Gastrocnemius medialis (tissue), 4 donors: ENCODE results near the gene ZBTB4. TPM values are rescaled to one million over a fixed set of nuclear protein-coding genes. Genes with fewer than 3 reads are reported as not detected.

Experiments
- ATAC-seq, 2 donors: fragments of 150-250 bp; one replicate each; pipeline ENCODE4 v1.9.1; 2016
- DNase-seq, 2 donors: peaks; one replicate each; pipeline ENCODE4 v3.0.0-alpha.2; 2019
- H3K27ac ChIP-seq, 4 donors: fragments of 200-600 bp; sonication (generic); 1 replicate in 1 of 4; 2 replicates in 3 of 4; pipeline ENCODE4 v1.5.1; 2016 to 2018; ENCODE audit warnings: mild to moderate bottlenecking in 2 of 4, moderate library complexity in 1 of 4
- H3K27me3 ChIP-seq, 3 donors: fragments of 200-600 bp; sonication (generic) in 2 of 3; 1 replicate in 1 of 3; 2 replicates in 2 of 3; pipeline versions ENCODE4 v1.5.1 to v1.6.0; 2016 to 2019; ENCODE audit warnings: mild to moderate bottlenecking in 1 of 3, moderate library complexity in 1 of 3
- H3K36me3 ChIP-seq, 2 donors: fragments of 200-600 bp; sonication (generic) in 1 of 2; one replicate each; pipeline ENCODE4 v1.5.1; 2017 to 2018
- H3K4me1 ChIP-seq, 2 donors: fragments of 200-600 bp; sonication (generic) in 1 of 2; one replicate each; pipeline ENCODE4 v1.5.1; 2016 to 2017; ENCODE audit warnings: mild to moderate bottlenecking in 2 of 2
- H3K4me3 ChIP-seq, 4 donors: fragments of 200-600 bp; sonication (generic) in 3 of 4; 1 replicate in 1 of 4; 2 replicates in 3 of 4; pipeline ENCODE4 v1.5.1; 2016 to 2019; ENCODE audit warnings: mild to moderate bottlenecking in 2 of 4
- H3K9me3 ChIP-seq, 3 donors: fragments of 200-600 bp; sonication (generic) in 2 of 3; 1 replicate in 1 of 3; 2 replicates in 2 of 3; pipeline ENCODE4 v1.5.1; 2016 to 2019
- CTCF ChIP-seq, 5 experiments: fragments of 450-650 bp in 3 of 5; fragments of 200-600 bp in 2 of 5; sonication (generic) in 2 of 5; IDR thresholded peaks in 4 of 5; conservative IDR thresholded peaks in 1 of 5; 1 replicate in 4 of 5; 2 replicates in 1 of 5; pipeline ENCODE4 v1.5.1; 2016 to 2019; ENCODE audit warnings: antibody characterized with exemption in 5 of 5, mild to moderate bottlenecking in 3 of 5, moderate library complexity in 3 of 5
- POLR2A ChIP-seq, 2 donors: fragments of 450-650 bp; IDR thresholded peaks; one replicate each; pipeline ENCODE4 v1.6.1; 2017; ENCODE audit warnings: antibody characterized with exemption in 2 of 2, mild to moderate bottlenecking in 2 of 2, moderate library complexity in 2 of 2
- in situ Hi-C, 4 donors: fragments of 200-750 bp; cut with MboI; loops; one replicate each; pipeline versions ENCODE4 v1.15.0 to v1.8.0; 2017; ENCODE audit warnings: low sequenced_read_pairs in 4 of 4
- intact Hi-C: fragments of 100-400 bp; cut with DNase I; formaldehyde crosslinking; loops from one replicate; pipeline ENCODE4 v1.15.1; 2023; ENCODE audit warnings: low total_unique reads
- total RNA-seq, 4 donors: library from RNA; depleted of rRNA; stranded (reverse); fragments of >200 nt; gene quantifications; one replicate each; pipeline versions ENCODE4 v1.1.0 to v1.2.3, GENCODE V29; 2016

Gene ZBTB4
- total RNA-seq, 4 donors from 2014 or later, result 24.2 to 43.1 (median 31.2) TPM

GRCh38 chr17:7417056-7417655, 62.3 kb downstream of the ZBTB4 start:
- Histone ChIP-seq H3K9me3 (no peaks in the 10 kb centered on the region), H3K4me3 (no peak overlapping the region), H3K27me3 (no peaks in the 10 kb centered on the region), H3K27ac (no peak overlapping the region), H3K4me1 (no peaks in the 10 kb centered on the region), H3K36me3 (no peaks in the 10 kb centered on the region)
- DNase-seq, result no peak
- intact Hi-C loops (no loop called here), in situ Hi-C loops (no loop called here)
- ATAC-seq, result no peak
- TF ChIP-seq POLR2A (IDR thresholded peaks at IDR 0.05), result no peak
- TF ChIP-seq CTCF (IDR thresholded peaks at IDR 0.05 in 4 of 5, conservative IDR thresholded peaks at IDR 0.05 in 1 of 5), result no peak

DNA sequence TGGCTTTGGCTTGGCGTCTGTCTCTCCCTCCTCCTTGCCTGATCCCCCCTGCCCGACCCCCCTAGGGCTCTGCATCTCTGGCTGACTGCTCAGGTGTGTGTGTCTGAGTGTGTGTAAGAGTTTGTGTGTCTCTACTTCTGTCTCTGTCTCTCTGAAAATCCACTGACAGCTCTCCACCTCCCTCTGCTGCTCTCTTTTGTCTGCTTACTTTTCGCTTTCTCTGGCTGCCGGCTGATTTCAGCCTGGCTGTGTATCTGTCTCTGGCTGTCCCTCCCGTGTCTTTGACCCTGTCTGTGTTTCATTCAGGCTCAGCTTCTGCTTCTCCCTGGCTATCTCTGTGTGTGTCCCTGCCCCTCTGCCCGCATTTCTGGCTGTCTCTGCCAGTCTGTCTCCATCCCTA, 63.1 kb downstream of the ZBTB4 start:
- no peak overlapping the region for H3K27ac ChIP-seq
- no peaks in the 10 kb centered on the region for H3K36me3 ChIP-seq
- ATAC-seq (no peak), DNase-seq (no peak)
- H3K27me3 ChIP-seq, result no peaks in the 10 kb centered on the region
- no peak overlapping the region for H3K4me3 ChIP-seq
- H3K4me1 ChIP-seq, result no peaks in the 10 kb centered on the region
- in situ Hi-C loops, result no loop called here
- TF ChIP-seq POLR2A (IDR thresholded peaks at IDR 0.05) (no peak), CTCF (IDR thresholded peaks at IDR 0.05 in 4 of 5, conservative IDR thresholded peaks at IDR 0.05 in 1 of 5) (no peak)
- intact Hi-C loops, result no loop called here
- H3K9me3 ChIP-seq, result no peaks in the 10 kb centered on the region

DNA sequence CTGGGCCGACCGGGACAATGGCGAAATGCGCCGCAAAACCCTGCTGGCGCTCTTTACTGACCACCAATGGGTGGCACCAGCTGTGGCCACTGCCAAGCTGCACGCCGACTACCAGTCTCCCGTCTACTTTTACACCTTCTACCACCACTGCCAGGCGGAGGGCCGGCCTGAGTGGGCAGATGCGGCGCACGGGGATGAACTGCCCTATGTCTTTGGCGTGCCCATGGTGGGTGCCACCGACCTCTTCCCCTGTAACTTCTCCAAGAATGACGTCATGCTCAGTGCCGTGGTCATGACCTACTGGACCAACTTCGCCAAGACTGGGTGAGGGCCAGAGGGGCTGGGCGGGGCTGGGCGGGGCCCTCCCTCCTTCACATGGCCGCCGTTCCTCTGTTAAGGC, 63.6 kb downstream of the ZBTB4 start:
- TF ChIP-seq POLR2A (IDR thresholded peaks at IDR 0.05) (no peak), CTCF (IDR thresholded peaks at IDR 0.05 in 4 of 5, conservative IDR thresholded peaks at IDR 0.05 in 1 of 5) (no peak)
- Histone ChIP-seq H3K36me3 (no peaks in the 10 kb centered on the region), H3K9me3 (no peaks in the 10 kb centered on the region), H3K4me1 (no peaks in the 10 kb centered on the region), H3K4me3 (no peak overlapping the region), H3K27ac (no peak overlapping the region), H3K27me3 (no peaks in the 10 kb centered on the region)
- intact Hi-C loops, result no loop called here
- DNase-seq (no peak), ATAC-seq (no peak)
- in situ Hi-C loops, result no loop called here

DNA sequence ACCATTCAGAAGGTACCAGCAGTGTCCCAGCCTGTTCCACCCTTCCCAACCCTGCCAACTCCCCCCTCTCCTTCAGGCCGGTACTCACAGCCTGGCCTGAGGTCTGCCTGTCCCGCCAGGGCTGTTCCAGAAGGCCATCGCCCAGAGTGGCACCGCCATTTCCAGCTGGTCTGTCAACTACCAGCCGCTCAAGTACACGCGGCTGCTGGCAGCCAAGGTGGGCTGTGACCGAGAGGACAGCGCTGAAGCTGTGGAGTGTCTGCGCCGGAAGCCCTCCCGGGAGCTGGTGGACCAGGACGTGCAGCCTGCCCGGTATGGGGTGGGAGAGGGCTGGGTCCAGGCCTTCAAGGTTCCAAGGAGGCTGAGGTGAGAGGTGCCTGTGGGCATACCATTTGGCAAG, 64.6 kb downstream of the ZBTB4 start:
- H3K27ac ChIP-seq, result no peak overlapping the region
- no peaks in the 10 kb centered on the region for H3K27me3 ChIP-seq
- intact Hi-C loops, result no loop called here
- no peaks in the 10 kb centered on the region for H3K36me3 ChIP-seq
- in situ Hi-C loops, result no loop called here
- no peaks in the 10 kb centered on the region for H3K9me3 ChIP-seq
- ATAC-seq, result no peak
- TF ChIP-seq POLR2A (IDR thresholded peaks at IDR 0.05), result no peak
- no peak for TF ChIP-seq CTCF (IDR thresholded peaks at IDR 0.05 in 4 of 5, conservative IDR thresholded peaks at IDR 0.05 in 1 of 5)
- DNase-seq, result no peak
- H3K4me3 ChIP-seq, result no peak overlapping the region
- no peaks in the 10 kb centered on the region for H3K4me1 ChIP-seq
